GM08714 (cell line): ENCODE measurements around the gene BMP10.

Experiments used
- H3K4me3 ChIP-seq: fragments of 200-500 bp; sonication (Bioruptor generic); 2 replicates; pipeline ENCODE4 v1.5.1; 2014; ENCODE audit warnings: mild to moderate bottlenecking, low read length, inconsistent platforms
- ZNF274 ChIP-seq: IDR thresholded peaks from 2 replicates; pipeline ENCODE4 v1.6.1; 2012; ENCODE audit warnings: mild to moderate bottlenecking, low read depth, low read length

The BMP10 gene

GRCh38 chr2:68877079-68877772 lies 6.0 kb upstream of the BMP10 start:
- no peak for TF ChIP-seq ZNF274
- H3K4me3 ChIP-seq, result no peak overlapping the region

- TF ChIP-seq ZNF274, result no peak
- no peak overlapping the region for H3K4me3 ChIP-seq
Observed at GRCh38 chr2:68870215-68870614, 982 bp downstream of the BMP10 start.

GRCh38 chr2:68865108-68865507 lies 6.1 kb downstream of the BMP10 start:
- H3K4me3 ChIP-seq, result no peak overlapping the region
- no peak for TF ChIP-seq ZNF274

GRCh38 chr2:68863996-68864395 lies 7.2 kb downstream of the BMP10 start:
- no peak for TF ChIP-seq ZNF274
- no peak overlapping the region for H3K4me3 ChIP-seq

- H3K4me3 ChIP-seq, result no peak overlapping the region
- no peak for TF ChIP-seq ZNF274
Observed at GRCh38 chr2:68862889-68863288, 8.3 kb downstream of the BMP10 start.

GRCh38 chr2:68861330-68861729 lies 9.9 kb downstream of the BMP10 start:
- no peak overlapping the region for H3K4me3 ChIP-seq

GRCh38 chr2:68860111-68860510 lies 11.1 kb downstream of the BMP10 start:
- no peak for TF ChIP-seq ZNF274
- no peak overlapping the region for H3K4me3 ChIP-seq

More at GRCh38 chr2:68861330-68861729, 9.9 kb downstream of the BMP10 start:
- no peak for TF ChIP-seq ZNF274

GRCh38 chr2:68857855-68858456 lies 13.2 kb downstream of the BMP10 start:
- no peak overlapping the region for H3K4me3 ChIP-seq

GRCh38 chr2:68857202-68857845 lies 13.9 kb downstream of the BMP10 start:
- TF ChIP-seq ZNF274, result no peak
- H3K4me3 ChIP-seq, result no peak overlapping the region

More at GRCh38 chr2:68857855-68858456, 13.2 kb downstream of the BMP10 start:
- no peak for TF ChIP-seq ZNF274

- TF ChIP-seq ZNF274, result no peak
- no peak overlapping the region for H3K4me3 ChIP-seq
Observed at GRCh38 chr2:68855550-68855949, 15.6 kb downstream of the BMP10 start.

- no peak overlapping the region for H3K4me3 ChIP-seq
- no peak for TF ChIP-seq ZNF274
Observed at GRCh38 chr2:68854476-68854875, 16.7 kb downstream of the BMP10 start.

- TF ChIP-seq ZNF274, result no peak
- no peak overlapping the region for H3K4me3 ChIP-seq
Observed at GRCh38 chr2:68853915-68854314, 17.3 kb downstream of the BMP10 start.

- no peak overlapping the region for H3K4me3 ChIP-seq
- TF ChIP-seq ZNF274, result no peak
Observed at GRCh38 chr2:68853035-68853434, 18.2 kb downstream of the BMP10 start.

- no peak for TF ChIP-seq ZNF274
- no peak overlapping the region for H3K4me3 ChIP-seq
Observed at GRCh38 chr2:68850524-68850923, 20.7 kb downstream of the BMP10 start.

GRCh38 chr2:68849579-68850030 lies 21.6 kb downstream of the BMP10 start:
- TF ChIP-seq ZNF274, result no peak
- H3K4me3 ChIP-seq, result no peak overlapping the region
